IMR-90 (cell line): ENCODE data around the gene ACKR4. TPM values are rescaled to one million over a fixed set of nuclear protein-coding genes. Genes with fewer than 3 reads are reported as not detected.

Experiments
- ATAC-seq: fragments of 200-7000 bp; cut with Tn5 transposase; 2 replicates; pipeline ENCODE4 v1.9.1; 2020; ENCODE audit warnings: low read depth, mild to moderate bottlenecking, moderate library complexity
- BruUV-seq: library from RNA; stranded (reverse); fragments of 400-500 nt; replicated peaks from 2 replicates; lab custom pipeline; 2021; lab: Mats Ljungman, UMichigan
- CTCF ChIA-PET: fragments of 300-600 bp; formaldehyde crosslinking; extraction: SDS; loops from one replicate; lab custom pipeline; 2021; ENCODE audit warnings: antibody characterized with exemption; lab: Yijun Ruan, JAX
- POLR2A ChIA-PET: fragments of 300-600 bp; sonication (Branson Sonifier 250); formaldehyde crosslinking; loops from one replicate; lab custom pipeline; 2022; ENCODE audit warnings: antibody characterized with exemption; ENCODE audit not compliant: unreplicated experiment; lab: Charles Lee
- DNase-seq: peaks from one replicate; pipeline ENCODE4 v3.0.0; 2013
- H2AFZ ChIP-seq: replicated peaks from 2 replicates; pipeline ENCODE3; 2013; ENCODE audit warnings: low read length, mild to moderate bottlenecking; ENCODE audit not compliant: poor library complexity
- H2AK5ac ChIP-seq: 2 replicates; pipeline ENCODE4 v1.6.1; 2013; ENCODE audit warnings: low read depth, low read length, inconsistent platforms
- H2AK9ac ChIP-seq: replicated peaks from 2 replicates; pipeline ENCODE3; 2013; ENCODE audit warnings: mild to moderate bottlenecking, low read depth, low read length, moderate library complexity; ENCODE audit not compliant: poor library complexity
- H2BK120ac ChIP-seq: 2 replicates; pipeline ENCODE4 v1.6.1; 2013; ENCODE audit warnings: low read depth, low read length, inconsistent platforms
- H2BK15ac ChIP-seq: 3 replicates; pipeline ENCODE4 v1.6.1; 2013; ENCODE audit warnings: low read depth, low read length, inconsistent platforms
- H2BK20ac ChIP-seq: 2 replicates; pipeline ENCODE4 v1.6.1; 2013; ENCODE audit warnings: low read depth, mild to moderate bottlenecking, inconsistent platforms, low read length, moderate library complexity
- H2BK5ac ChIP-seq: 2 replicates; pipeline ENCODE4 v1.6.1; 2013; ENCODE audit warnings: mild to moderate bottlenecking, low read depth, low read length, inconsistent platforms; ENCODE audit not compliant: poor library complexity, severe bottlenecking
- H3K14ac ChIP-seq: replicated peaks from 2 replicates; pipeline ENCODE4 v1.6.1; 2013; ENCODE audit warnings: low read depth, low read length, inconsistent platforms
- H3K18ac ChIP-seq: 2 replicates; pipeline ENCODE4 v1.6.1; 2013; ENCODE audit warnings: low read depth, low read length, control low read depth
- H3K23ac ChIP-seq: 2 replicates; pipeline ENCODE4 v1.6.1; 2013; ENCODE audit warnings: low read depth, low read length, inconsistent platforms
- H3K27ac ChIP-seq: 2 replicates; pipeline ENCODE4 v1.5.1; 2013; ENCODE audit warnings: mild to moderate bottlenecking, control low read depth, low read length; ENCODE audit not compliant: insufficient read depth
- H3K27me3 ChIP-seq: 2 replicates; pipeline ENCODE4 v1.6.1; 2013; ENCODE audit warnings: low read length; ENCODE audit not compliant: control insufficient read depth, insufficient read depth
- H3K36me3 ChIP-seq: 2 replicates; pipeline ENCODE4 v1.6.1; 2013; ENCODE audit warnings: low read length, mixed read lengths; ENCODE audit not compliant: control insufficient read depth, insufficient read depth
- H3K4ac ChIP-seq: 2 replicates; pipeline ENCODE4 v1.6.1; 2013; ENCODE audit warnings: low read depth, low read length, inconsistent platforms
- H3K4me1 ChIP-seq: 2 replicates; pipeline ENCODE4 v1.6.1; 2013; ENCODE audit warnings: low read length, mixed read lengths; ENCODE audit not compliant: control insufficient read depth, insufficient read depth
- H3K4me2 ChIP-seq: 2 replicates; pipeline ENCODE4 v1.6.1; 2013; ENCODE audit warnings: low read depth, mild to moderate bottlenecking, control low read depth, low read length, moderate library complexity
- H3K4me3 ChIP-seq: 2 replicates; pipeline ENCODE4 v1.5.1; 2013; ENCODE audit warnings: low read depth, mild to moderate bottlenecking, control low read depth, low read length, moderate library complexity; ENCODE audit not compliant: insufficient read depth
- H3K56ac ChIP-seq: 2 replicates; pipeline ENCODE4 v1.6.1; 2013; ENCODE audit warnings: low read length, inconsistent platforms; ENCODE audit not compliant: insufficient read depth; ENCODE audit errors: extremely low read depth
- H3K79me1 ChIP-seq, 2 experiments: 2 replicates each; pipeline ENCODE4 v1.6.1; 2013; ENCODE audit warnings: low read length in 2 of 2, inconsistent platforms in 1 of 2, low read depth in 1 of 2
- H3K9ac ChIP-seq: 2 replicates; pipeline ENCODE4 v1.6.1; 2013; ENCODE audit warnings: low read depth, low read length, control low read depth
- H3K9me1 ChIP-seq: 2 replicates; pipeline ENCODE4 v1.6.1; 2013; ENCODE audit warnings: low read length, inconsistent platforms; ENCODE audit not compliant: insufficient read depth
- H3K9me3 ChIP-seq: 2 replicates; pipeline ENCODE4 v1.6.1; 2013; ENCODE audit warnings: low read length; ENCODE audit not compliant: control insufficient read depth, insufficient read depth
- H4K20me1 ChIP-seq: 2 replicates; pipeline ENCODE4 v1.6.1; 2013; ENCODE audit warnings: low read length, inconsistent platforms; ENCODE audit not compliant: insufficient read depth
- H4K5ac ChIP-seq: 2 replicates; pipeline ENCODE4 v1.6.1; 2013; ENCODE audit warnings: mild to moderate bottlenecking, low read depth, low read length, control low read depth
- H4K8ac ChIP-seq, 2 experiments: 2 replicates each; pipeline ENCODE4 v1.6.1; 2013; ENCODE audit warnings: low read depth in 2 of 2, low read length in 2 of 2, control low read depth in 1 of 2, inconsistent platforms in 1 of 2
- H4K91ac ChIP-seq: 2 replicates; pipeline ENCODE4 v1.6.1; 2013; ENCODE audit warnings: low read depth, low read length, inconsistent platforms; ENCODE audit not compliant: insufficient read depth
- FOS ChIP-seq: fragments of 150-350 bp; IDR thresholded peaks from 2 replicates; pipeline ENCODE4 v1.6.1; 2016; ENCODE audit warnings: low read depth, low read length
- MAZ ChIP-seq: IDR thresholded peaks from 2 replicates; pipeline ENCODE4 v1.6.1; 2012; ENCODE audit warnings: low read depth, mild to moderate bottlenecking, low read length, improper control_type of control experiment, moderate library complexity, borderline replicate concordance
- MXI1 ChIP-seq: IDR thresholded peaks from 2 replicates; pipeline ENCODE4 v1.6.1; 2012; ENCODE audit warnings: low read depth, mild to moderate bottlenecking, low read length, moderate library complexity, borderline replicate concordance
- NFE2L2 ChIP-seq: fragments of 150-350 bp; IDR thresholded peaks from 2 replicates; pipeline ENCODE4 v1.6.1; 2016; ENCODE audit warnings: low read depth, mild to moderate bottlenecking, low read length
- RCOR1 ChIP-seq: IDR thresholded peaks from 2 replicates; pipeline ENCODE4 v1.6.1; 2012; ENCODE audit warnings: mild to moderate bottlenecking, low read length, improper control_type of control experiment; ENCODE audit not compliant: insufficient replicate concordance
- WGBS, 2 experiments: methylation state at CpG; one replicate each; pipeline versions ENCODE4 v1.1.5 to v1.1.7; 2013; ENCODE audit warnings: missing lambda C conversion rate in 2 of 2; ENCODE audit not compliant: insufficient read length in 1 of 2; ENCODE audit errors: extremely low coverage in 2 of 2; 5-methylcytosine and 5-hydroxymethylcytosine counted together
- dilution Hi-C: fragments of 300-500 bp; cut with HindIII; formaldehyde crosslinking; loops from one replicate; pipeline ENCODE4 v1.14.3; 2018; ENCODE audit warnings: low sequenced_read_pairs; ENCODE audit not compliant: unreplicated experiment
- in situ Hi-C: fragments of 300-500 bp; cut with MboI; formaldehyde crosslinking; loops from 3 replicates; pipeline ENCODE4 v1.14.3; 2019; ENCODE audit warnings: low sequenced_read_pairs, inconsistent platforms, mixed read lengths
- intact Hi-C: fragments of 100-400 bp; cut with micrococcal nuclease; formaldehyde crosslinking; loops from 2 replicates; pipeline ENCODE4 v1.10.0; 2022
- polyA plus RNA-seq, 3 experiments: library from polyadenylated mRNA; depleted of rRNA; stranded (reverse); fragments of >200 nt; gene quantifications; 2 replicates each; pipeline ENCODE4 v1.2.3, GENCODE V29; 2012; ENCODE audit warnings: low replicate concordance in 1 of 3
- total RNA-seq: library from RNA; depleted of rRNA; stranded (reverse); fragments of >200 nt; gene quantifications from 2 replicates; pipeline ENCODE4 v1.2.3, GENCODE V29; 2012

Gene ACKR4
- total and polyA plus RNA-seq, 2 of the 4 experiments (the other 2 are of a cell fraction), result 0.18 TPM; not detected in 1

DNA sequence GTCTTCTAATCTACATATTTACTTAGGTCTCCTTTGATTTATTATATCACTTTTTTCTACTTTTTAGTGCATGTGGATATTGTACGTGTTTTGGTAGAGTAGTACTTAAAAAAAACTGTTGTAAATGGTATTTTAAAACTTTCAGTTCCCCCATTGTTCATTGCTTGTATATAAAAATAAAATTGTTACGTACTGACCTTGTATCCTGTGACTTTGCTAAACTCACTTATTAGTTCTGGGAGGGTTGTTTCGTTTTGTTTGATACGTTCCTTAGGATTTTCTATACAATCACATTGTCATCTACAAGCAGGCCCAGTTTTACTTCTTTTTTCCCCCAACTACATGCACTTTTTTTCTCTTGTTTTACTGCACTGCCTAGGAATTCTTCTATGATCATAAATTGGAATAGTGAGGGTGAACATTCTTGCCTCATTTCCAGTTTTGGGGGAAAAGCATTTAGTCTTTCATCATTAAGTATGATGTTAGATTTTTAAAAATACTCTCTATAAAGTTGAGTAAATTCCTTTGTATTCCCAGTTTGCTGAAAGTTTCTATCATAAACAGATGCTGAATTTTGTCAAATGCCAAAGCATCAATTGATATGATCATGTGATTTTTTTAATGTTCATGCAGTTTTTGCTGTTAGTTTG lies 33.5 kb upstream of the ACKR4 start:
- Histone ChIP-seq H3K4me1 (no peaks in the 10 kb centered on the region), H2BK120ac (no peak overlapping the region), H3K56ac (no peak overlapping the region), H2BK5ac (no peak overlapping the region), H3K9me3 (no peaks in the 10 kb centered on the region), H3K9ac (no peak overlapping the region), H4K91ac (no peak overlapping the region), H3K4ac (no peak overlapping the region), H4K5ac (no peak overlapping the region), H2AK9ac (no peak overlapping the region), H3K23ac (no peak overlapping the region), H2AK5ac (no peak overlapping the region), H3K14ac (no peak overlapping the region), H2BK20ac (no peak overlapping the region), H3K36me3 (peaks cover 4% of the 10 kb centered on the region), H3K4me2 (no peak overlapping the region), H4K8ac (no peak overlapping the region), H3K27ac (no peak overlapping the region), H3K9me1 (peaks cover 3% of the 10 kb centered on the region; the same call in 1 of the 2 replicates), H3K79me1 (no peaks in the 10 kb centered on the region), H3K18ac (no peak overlapping the region), H3K27me3 (no peaks in the 10 kb centered on the region), H2BK15ac (no peak overlapping the region), H2AFZ (no peak overlapping the region), H4K20me1 (no peaks in the 10 kb centered on the region), H3K4me3 (no peak overlapping the region)
- TF ChIP-seq FOS (no peak), RCOR1 (no peak), MXI1 (no peak), NFE2L2 (no peak), MAZ (no peak)
- ChIA-PET CTCF (no interaction called here), POLR2A (no interaction called here)
- DNase-seq (no peak), ATAC-seq (no peak)
- BruUV-seq, result no TSS peak
- intact Hi-C loops, result no loop called here
- dilution Hi-C loops, result no loop called here
- no CpG with 5 or more reads among the region's 4 CpGs for WGBS, 2 experiments
- in situ Hi-C loops, result no loop called here
